KG1 (cell line): ENCODE results near the gene THOP1.

Source experiments
- DNase-seq: peaks from one replicate; lab custom pipeline; 2025; lab: John Stamatoyannopoulos, UW

The THOP1 gene

GRCh38 chr19:2785244-2785997 is at the start of gene THOP1:
Gene THOP1 (plus strand): TSS chr19:2785503. CDS start chr19:2785663, 160 bp downstream.
- peak; percentile 97 for DNase-seq

- DNase-seq, result no peak
Observed at GRCh38 chr19:2736550-2737190, 48.6 kb upstream of the THOP1 start.

GRCh38 chr19:2739602-2740313 is 45.5 kb upstream of the THOP1 start, which contains the start of gene SLC39A3:
Gene SLC39A3 (minus strand): TSS chr19:2740017. CDS start chr19:2737257, 2,760 bp downstream.
- peak; percentile 92 for DNase-seq

- DNase-seq, result no peak
Observed at GRCh38 chr19:2740314-2740656, 45.0 kb upstream of the THOP1 start.

- DNase-seq, result no peak
Observed at GRCh38 chr19:2743099-2743498, 42.2 kb upstream of the THOP1 start.

GRCh38 chr19:2744113-2744512 is 41.2 kb upstream of the THOP1 start:
- no peak for DNase-seq

GRCh38 chr19:2747349-2747748 is 38.0 kb upstream of the THOP1 start:
- no peak for DNase-seq

- DNase-seq, result no peak
Observed at GRCh38 chr19:2750808-2751437, 34.4 kb upstream of the THOP1 start.

- no peak for DNase-seq
Observed at GRCh38 chr19:2751438-2751830, 33.9 kb upstream of the THOP1 start.

GRCh38 chr19:2754659-2755447 is 30.4 kb upstream of the THOP1 start:
- DNase-seq, result no peak

- DNase-seq, result no peak
Observed at GRCh38 chr19:2755448-2755705, 29.9 kb upstream of the THOP1 start.

GRCh38 chr19:2755811-2756210 is 29.5 kb upstream of the THOP1 start:
- no peak for DNase-seq

- no peak for DNase-seq
Observed at GRCh38 chr19:2756477-2756876, 28.8 kb upstream of the THOP1 start.

GRCh38 chr19:2756921-2757881 is 28.1 kb upstream of the THOP1 start:
- DNase-seq, result no peak

- no peak for DNase-seq
Observed at GRCh38 chr19:2758601-2759313, 26.5 kb upstream of the THOP1 start.

GRCh38 chr19:2759362-2759761 is 25.9 kb upstream of the THOP1 start:
- DNase-seq, result no peak

- DNase-seq, result no peak
Observed at GRCh38 chr19:2759965-2760364, 25.3 kb upstream of the THOP1 start.

GRCh38 chr19:2761309-2761677 is 24.0 kb upstream of the THOP1 start:
- no peak for DNase-seq

- DNase-seq, result no peak
Observed at GRCh38 chr19:2761876-2762782, 23.2 kb upstream of the THOP1 start.
